Left cardiac atrium (tissue), 4 donors: Measurements from ENCODE around the gene COL7A1. TPM values are rescaled to one million over a fixed set of nuclear protein-coding genes. Genes with fewer than 3 reads are reported as not detected.
"Not testable (repeated sequence)": the region's sequence is repeated elsewhere in the genome, so short reads cannot be mapped to it uniquely, and the experiment has no call there.

Source experiments
- ATAC-seq, 2 donors: fragments of 200-7000 bp; cut with Tn5 transposase; one replicate each; pipeline ENCODE4 v1.9.1; 2020; ENCODE audit warnings: mild to moderate bottlenecking in 2 of 2, moderate library complexity in 2 of 2
- DNase-seq: peaks from one replicate; pipeline ENCODE4 v3.0.0-alpha.2; 2020
- intact Hi-C, 2 donors: fragments of 100-400 bp; cut with DNase I; formaldehyde crosslinking; loops; one replicate each; pipeline versions ENCODE4 v1.14.1 to v1.15.1; 2022 to 2023
- total RNA-seq, 2 donors: library from RNA; stranded (reverse); fragmentation: NEBNext Ultra II Directional; extraction: Animal tissue kit (Norgen Biotek cat#: 25700); gene quantifications; one replicate each; pipeline ENCODE4 v1.2.1, GENCODE V29; 2021
- donor health status: DM: no; HTN: yes; CAD: no.
- donor health status: DM: no; HTN: yes; CAD: no; lungs with severe emphysema.
- donor health status: DM: yes; HTN: yes; CAD: no.
- donor health status: Dilated cardiomyopathy.

Gene COL7A1
- total RNA-seq, 2 donors from 2014 or later: 5.2 to 5.5 TPM

DNA sequence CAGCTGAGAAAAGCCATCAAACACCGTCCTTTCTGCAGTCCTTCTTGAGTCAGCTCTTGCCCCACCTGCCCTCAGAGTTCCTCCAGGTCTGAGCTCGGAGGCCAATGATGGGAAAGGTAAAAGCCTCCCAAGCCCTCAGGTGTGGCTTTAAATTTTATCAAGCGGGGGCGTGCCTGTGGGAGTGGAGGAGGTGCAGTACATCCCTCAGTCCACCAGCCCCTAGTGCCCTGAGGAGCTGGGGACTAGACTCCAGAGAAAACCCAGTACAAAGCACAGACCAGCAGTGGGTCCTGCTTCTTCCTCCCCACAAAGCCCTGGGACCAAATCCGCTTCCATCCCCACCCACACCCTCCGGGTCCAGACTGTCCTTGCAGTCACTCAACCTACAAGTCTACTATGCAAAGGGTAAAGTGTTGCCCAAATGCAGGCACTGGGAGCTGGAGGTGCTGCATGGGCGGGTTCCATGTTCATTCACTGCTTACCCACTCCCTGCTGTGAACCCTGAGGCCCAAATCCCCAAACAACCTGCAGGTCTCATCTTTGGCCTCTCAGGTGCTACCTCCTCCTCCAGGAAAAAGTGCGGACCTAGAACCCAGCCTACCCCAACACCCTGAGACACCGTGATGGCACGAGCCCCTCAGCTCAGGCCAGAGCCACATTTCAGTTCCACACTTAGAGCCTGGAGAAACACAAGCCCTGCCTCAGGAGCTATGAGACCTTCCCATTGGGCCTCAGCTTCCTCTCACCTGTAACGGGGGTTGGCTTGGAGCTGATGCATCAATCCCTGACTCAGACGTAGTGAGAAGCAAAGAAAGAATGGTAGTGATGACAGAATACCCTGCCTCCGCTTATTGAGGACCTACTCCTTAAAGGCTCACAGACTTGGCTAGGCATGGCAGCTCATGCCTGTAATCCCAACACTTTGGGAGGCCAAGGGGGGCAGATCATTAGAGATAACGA is 41.0 kb downstream of the COL7A1 start:
- ATAC-seq (no peak), DNase-seq (no peak)
- intact Hi-C loops: no loop called here

- intact Hi-C loops: no loop called here
- DNase-seq: no peak
Measured at GRCh38 chr3:48553361-48553760, 41.8 kb downstream of the COL7A1 start.

DNA sequence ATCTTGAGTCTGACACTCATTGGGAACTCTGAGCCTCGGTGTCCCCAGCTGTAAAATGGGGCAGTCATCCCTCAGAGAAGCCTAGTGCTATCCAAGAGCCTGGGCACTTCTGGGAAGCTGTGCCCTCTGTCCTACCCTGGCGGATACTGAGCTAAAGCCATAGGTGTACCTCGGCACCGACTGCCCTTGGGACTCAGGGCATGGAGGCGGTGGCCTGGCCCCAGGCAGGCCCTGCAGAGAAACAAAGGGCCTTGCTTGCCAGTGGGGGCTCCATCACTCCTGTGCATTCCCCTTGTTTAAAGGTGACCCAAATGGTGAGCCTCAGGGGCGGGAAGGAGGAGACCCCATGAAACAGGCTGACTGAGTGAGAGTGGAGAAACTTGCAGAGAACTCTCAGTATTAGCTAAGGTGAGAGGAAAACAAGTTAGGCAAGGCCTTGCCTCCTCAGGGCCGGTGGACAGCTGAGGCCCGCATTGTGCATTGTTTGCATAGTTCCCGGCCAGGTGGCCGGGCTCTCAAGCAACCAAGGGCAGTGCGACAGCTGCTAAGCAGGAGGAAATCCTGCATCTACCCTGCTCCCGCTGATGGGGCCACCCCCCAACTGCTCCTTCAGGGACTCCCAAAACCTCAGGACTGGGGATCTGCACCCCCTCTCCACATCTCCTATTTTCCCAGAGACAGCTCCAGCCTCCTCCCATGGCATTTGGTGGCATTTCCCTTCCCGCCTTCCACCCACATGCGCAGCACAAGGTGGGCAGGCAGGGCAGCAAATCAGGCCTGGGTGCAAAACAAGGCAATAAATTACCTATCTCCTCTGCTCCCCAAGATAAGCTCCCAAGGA is 42.8 kb downstream of the COL7A1 start:
- intact Hi-C loops: no loop called here
- ATAC-seq (no peak), DNase-seq (no peak)

More at GRCh38 chr3:48553361-48553760, 41.8 kb downstream of the COL7A1 start:
- ATAC-seq: no peak

- intact Hi-C loops, DNase-seq, ATAC-seq: not testable (repeated sequence)
Measured at GRCh38 chr3:48551651-48552050, 43.5 kb downstream of the COL7A1 start.

DNA sequence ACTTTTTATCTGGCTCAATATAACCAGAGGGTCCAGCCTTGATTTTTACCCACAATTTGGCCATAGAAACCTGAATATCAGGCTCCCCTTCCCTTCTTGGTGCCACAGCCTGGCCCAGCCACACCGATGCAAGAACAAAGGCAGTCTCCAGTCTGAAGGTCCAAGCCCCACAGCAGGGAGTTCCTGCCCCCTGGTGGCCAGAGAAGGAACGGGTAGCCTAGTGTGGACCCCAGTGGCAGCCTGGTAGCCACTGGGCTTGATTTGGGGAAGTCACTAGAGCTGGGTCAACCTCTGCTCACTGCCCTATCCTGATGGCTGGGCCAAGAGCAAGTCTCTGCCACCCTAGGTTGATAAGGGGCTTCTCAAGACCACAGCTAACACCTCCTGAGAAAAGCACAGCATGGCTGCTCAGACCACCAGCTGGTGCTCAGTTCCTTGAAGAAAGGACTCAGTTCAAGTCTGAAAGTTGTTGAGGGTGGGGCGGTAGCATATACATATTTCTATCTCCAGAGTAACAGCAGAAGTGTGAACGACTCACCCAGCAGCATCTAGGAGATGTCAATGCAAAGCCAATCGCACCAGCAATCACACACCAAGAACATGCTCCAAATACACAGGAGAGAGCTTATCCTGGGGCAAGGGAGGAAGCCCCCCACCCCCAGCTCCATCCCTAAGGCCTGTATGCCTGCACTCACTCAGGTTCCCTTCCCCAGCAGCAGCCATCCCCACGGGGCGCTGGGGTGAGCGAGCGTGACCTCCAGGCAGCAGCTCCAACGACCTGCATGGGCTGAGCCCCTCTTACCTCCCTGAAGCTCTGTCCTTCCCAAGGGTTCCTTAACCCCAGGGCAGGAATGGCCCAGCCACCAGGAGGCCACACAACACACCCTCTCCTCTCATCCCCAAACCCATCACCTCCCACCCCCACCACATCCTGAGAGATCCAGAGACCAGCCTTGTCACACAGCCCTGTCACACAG is 46.1 kb downstream of the COL7A1 start:
- ATAC-seq (peak; percentile 93 to 95), DNase-seq (peak; percentile 90)
- intact Hi-C loops: loop anchor here (2.0 to 5.0 kb wide), 2 partner anchors 84 to 87 kb away; no protein-coding TSS in a partner anchor

GRCh38 chr3:48548126-48548525 is 47.0 kb downstream of the COL7A1 start:
- intact Hi-C loops: loop anchor here (2.0 to 5.0 kb wide), 2 partner anchors 83 to 86 kb away; no protein-coding TSS in a partner anchor
- no peak for ATAC-seq
- no peak for DNase-seq

- ATAC-seq (no peak), DNase-seq (no peak)
- intact Hi-C loops: loop anchor here in 1 of 2 donors (5.0 kb wide), 1 partner anchor 84 kb away; no protein-coding TSS in a partner anchor
Measured at GRCh38 chr3:48546203-48546829, 48.8 kb downstream of the COL7A1 start.

DNA sequence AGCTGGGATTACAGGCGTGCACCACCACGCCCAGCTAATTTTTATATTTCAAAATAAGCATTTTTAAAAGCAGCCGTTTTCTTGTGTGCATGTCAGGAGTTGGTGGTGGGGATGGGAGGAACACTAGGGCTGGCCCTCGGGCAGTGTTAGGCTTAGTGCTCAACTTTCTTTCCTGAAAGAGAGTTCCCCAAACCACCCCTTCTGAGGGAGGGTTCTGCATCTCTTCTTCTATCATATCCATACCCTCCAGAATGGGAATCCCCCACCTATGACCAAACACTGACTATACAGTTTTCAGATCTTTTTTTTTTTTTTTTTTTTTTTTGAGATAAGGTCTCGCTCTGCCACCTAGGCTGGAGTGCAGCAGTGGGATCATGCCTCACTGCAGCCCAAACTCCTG is 51.0 kb downstream of the COL7A1 start:
- ATAC-seq: no peak
- DNase-seq: no peak
- intact Hi-C loops: no loop called here

- ATAC-seq (peak; percentile 73 to 84), DNase-seq (no peak)
- intact Hi-C loops: no loop called here
Measured at GRCh38 chr3:48543271-48543866, 51.8 kb downstream of the COL7A1 start.

- DNase-seq: no peak
- no peak for ATAC-seq
- intact Hi-C loops: no loop called here
Measured at GRCh38 chr3:48538451-48538850, 56.7 kb downstream of the COL7A1 start.

- no peak for DNase-seq
- ATAC-seq: no peak
- intact Hi-C loops: no loop called here
Measured at GRCh38 chr3:48536785-48537184, 58.3 kb downstream of the COL7A1 start.

DNA sequence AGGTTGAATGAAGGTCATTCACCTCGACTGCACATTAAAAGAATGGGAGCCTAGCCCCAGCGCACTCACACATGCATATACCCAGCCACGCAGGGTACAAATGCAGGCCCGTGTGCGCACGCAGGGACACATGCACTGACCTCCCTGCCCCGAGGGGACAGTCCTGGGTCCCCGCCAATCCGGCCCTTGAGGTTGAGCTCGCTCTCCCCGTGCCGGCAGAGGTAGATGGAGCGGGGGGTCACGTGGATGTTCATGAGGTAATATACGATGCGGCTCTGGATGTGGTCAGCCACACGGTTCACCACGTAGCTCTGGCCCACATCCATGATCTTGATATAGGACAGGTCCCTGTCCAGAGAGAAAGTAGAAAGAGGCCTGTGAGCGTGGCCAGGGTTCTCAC is 59.0 kb downstream of the COL7A1 start:
- intact Hi-C loops: no loop called here
- DNase-seq: no peak

GRCh38 chr3:48535578-48535977 is 59.6 kb downstream of the COL7A1 start:
- DNase-seq: no peak
- no peak for ATAC-seq
- intact Hi-C loops: no loop called here

More for the DNA sequence above, 59.0 kb downstream of the COL7A1 start:
- no peak for ATAC-seq

- DNase-seq: no peak
- intact Hi-C loops: no loop called here
- no peak for ATAC-seq
Measured at GRCh38 chr3:48532977-48533337, 62.2 kb downstream of the COL7A1 start.

GRCh38 chr3:48532271-48532976 is 62.7 kb downstream of the COL7A1 start:
- intact Hi-C loops: no loop called here
- no peak for ATAC-seq
- no peak for DNase-seq

DNA sequence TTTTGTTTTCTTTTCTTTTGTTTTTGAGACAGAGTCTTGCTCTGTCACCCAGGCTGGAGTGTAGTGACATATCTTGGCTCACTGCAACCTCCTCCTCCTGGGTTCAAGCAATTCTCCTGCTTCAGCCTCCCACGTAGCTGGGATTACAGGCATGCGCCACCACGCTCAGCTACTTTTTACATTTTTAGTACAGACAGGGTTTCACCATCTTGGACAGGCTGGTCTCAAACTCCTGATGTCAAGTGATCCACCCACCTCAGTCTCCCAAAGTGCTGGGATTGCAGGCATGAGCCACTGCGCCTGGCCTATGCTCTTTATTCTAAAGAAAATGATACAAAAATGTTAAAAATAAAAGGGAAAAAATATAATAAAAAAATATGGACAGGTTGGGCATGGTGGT is 64.4 kb downstream of the COL7A1 start:
- intact Hi-C loops, DNase-seq, ATAC-seq: not testable (repeated sequence)

- DNase-seq: no peak
- ATAC-seq: peak in 1 of 2 donors; percentile 42
- intact Hi-C loops: no loop called here
Measured at GRCh38 chr3:48528754-48529153, 66.4 kb downstream of the COL7A1 start.
